Measurements from ENCODE around the gene STX3.

The STX3 gene

DNA sequence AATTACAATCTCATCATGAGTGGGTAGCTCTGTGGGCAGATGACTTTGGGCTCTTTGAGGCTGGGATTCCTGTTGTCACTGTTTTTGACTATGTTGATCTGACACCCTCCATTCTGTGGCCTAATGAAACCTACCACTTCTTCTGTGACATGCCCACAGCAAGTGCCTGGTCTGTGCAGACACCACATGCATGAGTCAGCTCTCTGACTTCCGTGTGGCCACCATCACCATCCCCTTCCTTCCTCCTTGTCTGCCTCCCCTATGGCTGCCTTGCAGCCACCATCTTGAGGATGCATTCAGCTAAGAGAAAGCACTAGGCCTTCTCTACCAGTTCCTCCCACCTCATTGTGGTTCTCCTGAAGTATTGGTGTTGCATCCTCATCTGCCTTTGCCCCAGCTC is 26.3 kb upstream of the STX3 start:
- no peak overlapping the region for H3K27ac ChIP-seq (ENCODE audit: low read depth, low read length)
- H3K36me3 ChIP-seq (ENCODE audit: insufficient read depth, low read length): no peaks in the 10 kb centered on the region

GRCh38 chr11:59729834-59730233 is 25.3 kb upstream of the STX3 start:
- no peak overlapping the region for H3K9ac ChIP-seq (ENCODE audit: low read length)
- H3K27me3 ChIP-seq (ENCODE audit: control insufficient read depth in 1 of 2, insufficient read depth in 2 of 2, low read length in 2 of 2): no peaks in the 10 kb centered on the region
- no peaks in the 10 kb centered on the region for H3K36me3 ChIP-seq (ENCODE audit: insufficient read depth, low read length)
- H3K9me3 ChIP-seq (ENCODE audit: low read length): no peaks in the 10 kb centered on the region
- H3K27ac ChIP-seq (ENCODE audit: low read depth, low read length): no peak overlapping the region
- H3K4me1 ChIP-seq (ENCODE audit: insufficient read depth, low read length): no peaks in the 10 kb centered on the region
- no peak overlapping the region for H3K4me3 ChIP-seq (ENCODE audit: low read depth in 1 of 2, low read length in 2 of 2)

More for the DNA sequence above, 26.3 kb upstream of the STX3 start:
- Histone ChIP-seq H3K27me3 (ENCODE audit: control insufficient read depth in 1 of 2, insufficient read depth in 2 of 2, low read length in 2 of 2) (no peaks in the 10 kb centered on the region), H3K9ac (ENCODE audit: low read length) (no peak overlapping the region), H3K9me3 (ENCODE audit: low read length) (no peaks in the 10 kb centered on the region), H3K4me3 (ENCODE audit: low read depth in 1 of 2, low read length in 2 of 2) (no peak overlapping the region), H3K4me1 (ENCODE audit: insufficient read depth, low read length) (no peaks in the 10 kb centered on the region)

- H3K9me3 ChIP-seq (ENCODE audit: low read length): no peaks in the 10 kb centered on the region
These were observed 24.1 kb upstream of the STX3 start for GRCh38 chr11:59730896-59731565.

DNA sequence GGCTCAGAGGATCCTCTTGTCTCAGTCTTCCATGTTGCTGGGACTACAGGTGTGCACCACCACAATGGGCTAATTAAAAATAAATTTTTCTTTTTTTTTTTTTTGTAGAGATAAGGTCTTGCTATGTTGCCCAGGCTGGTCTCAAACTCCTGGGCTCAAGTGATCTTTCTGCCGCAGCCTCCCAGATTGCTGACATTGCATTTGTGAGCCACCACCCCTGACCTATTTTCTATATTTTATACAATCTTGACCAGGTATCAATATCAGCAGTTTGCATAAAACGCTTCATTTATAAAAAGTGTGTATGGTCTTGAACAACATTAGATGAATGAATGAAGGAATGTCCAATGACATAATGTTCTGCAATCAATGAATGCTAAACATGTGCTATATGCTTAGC is 9.1 kb upstream of the STX3 start:
- Histone ChIP-seq H3K9me3 (ENCODE audit: low read length) (no peaks in the 10 kb centered on the region), H3K27me3 (ENCODE audit: control insufficient read depth in 1 of 2, insufficient read depth in 2 of 2, low read length in 2 of 2) (no peaks in the 10 kb centered on the region), H3K4me3 (ENCODE audit: low read depth in 1 of 2, low read length in 2 of 2) (no peak overlapping the region), H3K27ac (ENCODE audit: low read depth, low read length) (no peak overlapping the region), H3K4me1 (ENCODE audit: insufficient read depth, low read length) (no peaks in the 10 kb centered on the region), H3K9ac (ENCODE audit: low read length) (no peak overlapping the region), H3K36me3 (ENCODE audit: insufficient read depth, low read length) (no peaks in the 10 kb centered on the region)

More at GRCh38 chr11:59730896-59731565, 24.1 kb upstream of the STX3 start:
- H3K9ac ChIP-seq (ENCODE audit: low read length): no peak overlapping the region
- H3K4me3 ChIP-seq (ENCODE audit: low read depth in 1 of 2, low read length in 2 of 2): no peak overlapping the region
- H3K27me3 ChIP-seq (ENCODE audit: control insufficient read depth in 1 of 2, insufficient read depth in 2 of 2, low read length in 2 of 2): no peaks in the 10 kb centered on the region
- H3K4me1 ChIP-seq (ENCODE audit: insufficient read depth, low read length): no peaks in the 10 kb centered on the region
- H3K36me3 ChIP-seq (ENCODE audit: insufficient read depth, low read length): no peaks in the 10 kb centered on the region
- no peak overlapping the region for H3K27ac ChIP-seq (ENCODE audit: low read depth, low read length)

DNA sequence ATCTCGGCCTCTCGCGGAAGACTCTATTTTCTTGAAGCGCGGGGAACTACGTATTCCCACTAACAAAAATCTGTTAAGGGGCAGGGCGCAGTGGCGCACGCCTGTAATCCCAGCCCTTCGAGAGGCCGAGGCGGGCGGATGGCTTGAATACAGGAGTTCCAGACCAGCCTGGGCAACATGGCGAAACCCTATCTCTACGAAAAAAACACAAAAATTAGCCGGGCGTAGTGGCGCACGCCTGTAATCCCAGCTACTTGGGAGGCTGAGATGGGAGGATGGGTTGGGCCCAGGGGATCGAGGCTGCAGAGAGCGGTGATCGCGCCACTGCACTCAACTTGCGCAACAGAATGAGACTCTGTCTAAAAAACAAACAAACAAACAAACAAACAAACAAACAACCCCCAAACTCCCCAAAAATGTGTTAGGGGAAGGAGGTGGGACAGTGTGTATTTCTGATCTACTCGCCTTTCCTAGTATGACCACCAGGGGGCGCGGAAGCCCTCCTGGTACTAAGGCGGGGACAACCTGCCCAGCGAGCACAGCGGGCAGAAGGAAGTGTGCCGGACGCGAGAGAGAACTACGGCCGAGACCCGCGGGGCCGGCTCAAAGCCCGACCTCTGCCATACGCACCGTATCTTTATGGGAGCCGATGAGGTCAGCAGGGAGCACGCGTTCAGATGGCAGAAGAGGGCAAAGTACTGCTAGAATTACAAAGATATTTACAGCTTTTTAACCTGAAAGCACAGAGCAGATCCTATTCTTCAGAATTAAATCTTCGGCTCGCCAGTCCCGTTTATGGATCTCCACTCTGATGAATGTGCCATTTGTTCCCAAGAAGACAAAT is 1.3 kb upstream of the STX3 start:
- peaks cover 12% of the 10 kb centered on the region for H3K4me1 ChIP-seq (ENCODE audit: insufficient read depth, low read length)
- H3K9ac ChIP-seq (ENCODE audit: low read length): peak overlapping the region; percentile 75
- H3K9me3 ChIP-seq (ENCODE audit: low read length): no peaks in the 10 kb centered on the region
- peak overlapping the region; percentile 61 to 93 for H3K4me3 ChIP-seq (ENCODE audit: low read depth in 1 of 2, low read length in 2 of 2)
- no peaks in the 10 kb centered on the region for H3K36me3 ChIP-seq (ENCODE audit: insufficient read depth, low read length)
- no peaks in the 10 kb centered on the region for H3K27me3 ChIP-seq (ENCODE audit: control insufficient read depth in 1 of 2, insufficient read depth in 2 of 2, low read length in 2 of 2)
- peak overlapping the region; percentile 86 for H3K27ac ChIP-seq (ENCODE audit: low read depth, low read length)

DNA sequence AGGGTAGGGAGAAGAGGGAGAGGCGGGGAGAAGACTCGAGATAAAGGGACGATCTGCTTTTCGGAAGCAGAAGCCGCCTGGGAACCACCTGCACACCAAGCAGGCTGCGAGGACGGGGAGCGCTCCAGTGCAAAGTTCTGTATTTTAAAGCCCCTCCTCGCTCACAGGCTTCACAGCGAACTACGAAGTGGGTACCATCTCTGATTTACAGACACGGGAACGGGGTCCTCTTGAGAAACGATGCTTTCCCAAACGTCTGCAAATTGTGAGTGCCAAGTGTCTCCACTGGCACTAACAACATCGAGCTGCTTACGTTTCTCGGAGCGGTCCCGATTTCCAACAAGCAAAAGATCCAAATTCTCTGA is 700 bp upstream of the STX3 start:
- H3K9me3 ChIP-seq (ENCODE audit: low read length): no peaks in the 10 kb centered on the region
- peak overlapping the region; percentile 75 for H3K9ac ChIP-seq (ENCODE audit: low read length)

GRCh38 chr11:59755701-59756557 is 753 bp downstream of the STX3 start:
- Histone ChIP-seq H3K9ac (ENCODE audit: low read length) (no peak overlapping the region), H3K9me3 (ENCODE audit: low read length) (no peaks in the 10 kb centered on the region), H3K4me1 (ENCODE audit: insufficient read depth, low read length) (peaks cover 12% of the 10 kb centered on the region)

More for the DNA sequence above, 700 bp upstream of the STX3 start:
- Histone ChIP-seq H3K4me3 (ENCODE audit: low read depth in 1 of 2, low read length in 2 of 2) (peak overlapping the region; percentile 61 to 93), H3K4me1 (ENCODE audit: insufficient read depth, low read length) (peaks cover 12% of the 10 kb centered on the region), H3K36me3 (ENCODE audit: insufficient read depth, low read length) (no peaks in the 10 kb centered on the region), H3K27ac (ENCODE audit: low read depth, low read length) (peak overlapping the region; percentile 86), H3K27me3 (ENCODE audit: control insufficient read depth in 1 of 2, insufficient read depth in 2 of 2, low read length in 2 of 2) (no peaks in the 10 kb centered on the region)

GRCh38 chr11:59756558-59756840 is 1.3 kb downstream of the STX3 start:
- no peak overlapping the region for H3K4me3 ChIP-seq (ENCODE audit: low read depth in 1 of 2, low read length in 2 of 2)
- H3K36me3 ChIP-seq (ENCODE audit: insufficient read depth, low read length): no peaks in the 10 kb centered on the region
- no peak overlapping the region for H3K27ac ChIP-seq (ENCODE audit: low read depth, low read length)
- no peak overlapping the region for H3K9ac ChIP-seq (ENCODE audit: low read length)
- no peaks in the 10 kb centered on the region for H3K9me3 ChIP-seq (ENCODE audit: low read length)
- no peaks in the 10 kb centered on the region for H3K27me3 ChIP-seq (ENCODE audit: control insufficient read depth in 1 of 2, insufficient read depth in 2 of 2, low read length in 2 of 2)
- H3K4me1 ChIP-seq (ENCODE audit: insufficient read depth, low read length): peaks cover 12% of the 10 kb centered on the region

More at GRCh38 chr11:59755701-59756557, 753 bp downstream of the STX3 start:
- peak overlapping the region; percentile 61 to 93 for H3K4me3 ChIP-seq (ENCODE audit: low read depth in 1 of 2, low read length in 2 of 2)
- peak overlapping the region; percentile 65 for H3K27ac ChIP-seq (ENCODE audit: low read depth, low read length)
- no peaks in the 10 kb centered on the region for H3K27me3 ChIP-seq (ENCODE audit: control insufficient read depth in 1 of 2, insufficient read depth in 2 of 2, low read length in 2 of 2)
- H3K36me3 ChIP-seq (ENCODE audit: insufficient read depth, low read length): no peaks in the 10 kb centered on the region

- Histone ChIP-seq H3K9ac (ENCODE audit: low read length) (no peak overlapping the region), H3K4me1 (ENCODE audit: insufficient read depth, low read length) (peaks cover 12% of the 10 kb centered on the region), H3K27ac (ENCODE audit: low read depth, low read length) (no peak overlapping the region), H3K9me3 (ENCODE audit: low read length) (no peaks in the 10 kb centered on the region), H3K27me3 (ENCODE audit: control insufficient read depth in 1 of 2, insufficient read depth in 2 of 2, low read length in 2 of 2) (no peaks in the 10 kb centered on the region), H3K4me3 (ENCODE audit: low read depth in 1 of 2, low read length in 2 of 2) (no peak overlapping the region), H3K36me3 (ENCODE audit: insufficient read depth, low read length) (no peaks in the 10 kb centered on the region)
These were observed 1.7 kb downstream of the STX3 start for GRCh38 chr11:59756845-59757244.

DNA sequence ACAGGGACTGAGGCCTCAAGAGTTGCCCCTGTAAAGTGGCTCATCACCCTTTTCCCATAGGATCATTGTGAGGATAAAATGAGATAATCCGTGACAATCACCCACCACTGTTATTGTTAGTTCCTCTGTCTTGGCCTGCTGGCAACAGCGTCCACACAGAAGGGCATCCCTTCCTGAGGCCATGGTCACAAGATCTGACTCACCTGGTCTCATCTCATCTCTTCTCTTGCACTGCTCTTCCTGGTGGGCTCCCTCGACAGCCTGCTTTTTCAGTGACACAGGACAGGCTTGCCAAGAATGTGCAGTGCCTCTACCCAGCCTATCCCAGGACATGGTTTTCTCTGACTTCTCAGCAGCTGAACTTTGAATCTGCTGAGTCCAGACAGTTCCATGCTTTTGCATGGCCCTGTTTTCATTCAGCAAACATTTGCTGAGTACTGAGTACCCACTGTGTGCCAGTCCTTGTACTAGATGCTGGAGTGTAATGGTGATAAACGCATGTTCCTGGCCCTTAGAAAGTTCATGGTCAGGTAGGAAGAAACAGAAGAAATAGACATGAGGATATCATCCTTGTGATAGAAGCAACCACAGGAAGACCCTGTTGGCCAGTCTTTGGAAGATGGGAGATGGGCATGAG is 3.3 kb downstream of the STX3 start:
- H3K27ac ChIP-seq (ENCODE audit: low read depth, low read length): no peak overlapping the region
- no peak overlapping the region for H3K4me3 ChIP-seq (ENCODE audit: low read depth in 1 of 2, low read length in 2 of 2)
- H3K9ac ChIP-seq (ENCODE audit: low read length): no peak overlapping the region
- no peaks in the 10 kb centered on the region for H3K9me3 ChIP-seq (ENCODE audit: low read length)
- H3K36me3 ChIP-seq (ENCODE audit: insufficient read depth, low read length): no peaks in the 10 kb centered on the region
- no peaks in the 10 kb centered on the region for H3K27me3 ChIP-seq (ENCODE audit: control insufficient read depth in 1 of 2, insufficient read depth in 2 of 2, low read length in 2 of 2)
- peaks cover 12% of the 10 kb centered on the region for H3K4me1 ChIP-seq (ENCODE audit: insufficient read depth, low read length)

DNA sequence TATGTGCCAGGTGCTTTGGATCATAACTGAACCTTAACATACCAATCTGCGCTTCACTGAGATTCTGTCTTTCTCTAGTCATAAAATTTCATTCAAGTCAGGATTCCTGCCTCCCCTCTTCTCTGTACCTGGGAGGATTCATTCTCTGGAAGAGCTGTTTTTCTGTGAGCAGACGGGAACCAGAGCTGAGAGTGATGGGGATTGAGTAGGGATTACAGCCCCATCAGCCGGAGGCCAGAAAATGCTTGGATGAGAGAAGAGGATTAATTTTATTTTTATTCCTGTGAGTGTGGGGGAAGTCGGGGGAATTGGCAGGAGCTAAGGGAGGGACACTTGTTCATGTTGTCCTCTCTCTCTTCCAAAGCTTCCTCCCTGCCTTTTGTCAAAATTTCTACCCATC is 4.7 kb downstream of the STX3 start:
- Histone ChIP-seq H3K9ac (ENCODE audit: low read length) (no peak overlapping the region), H3K27ac (ENCODE audit: low read depth, low read length) (no peak overlapping the region), H3K9me3 (ENCODE audit: low read length) (no peaks in the 10 kb centered on the region), H3K36me3 (ENCODE audit: insufficient read depth, low read length) (no peaks in the 10 kb centered on the region), H3K4me3 (ENCODE audit: low read depth in 1 of 2, low read length in 2 of 2) (no peak overlapping the region), H3K4me1 (ENCODE audit: insufficient read depth, low read length) (peaks cover 12% of the 10 kb centered on the region), H3K27me3 (ENCODE audit: control insufficient read depth in 1 of 2, insufficient read depth in 2 of 2, low read length in 2 of 2) (no peaks in the 10 kb centered on the region)

All from muscle layer of colon (tissue), 2 donors.